Esophagus muscularis mucosa (tissue), 3 donors: Measurements from ENCODE around the gene KIF14.

Experiments used
- EP300 ChIP-seq: sonication (generic); formaldehyde crosslinking; IDR thresholded peaks from one replicate; pipeline ENCODE4 v1.6.1; 2017; ENCODE audit warnings: antibody characterized with exemption
- TF ChIP-seq, protein P1 (sequence below), 3 experiments: fragments of 200-600 bp in 2 of 3; fragments of 450-650 bp in 1 of 3; sonication (generic) in 2 of 3; IDR thresholded peaks; one replicate each; pipeline ENCODE4 v1.5.1; 2017 to 2019; ENCODE audit warnings: antibody characterized with exemption in 3 of 3, mild to moderate bottlenecking in 2 of 3, moderate library complexity in 1 of 3

- no peak for TF ChIP-seq EP300
- TF ChIP-seq, protein P1, sequence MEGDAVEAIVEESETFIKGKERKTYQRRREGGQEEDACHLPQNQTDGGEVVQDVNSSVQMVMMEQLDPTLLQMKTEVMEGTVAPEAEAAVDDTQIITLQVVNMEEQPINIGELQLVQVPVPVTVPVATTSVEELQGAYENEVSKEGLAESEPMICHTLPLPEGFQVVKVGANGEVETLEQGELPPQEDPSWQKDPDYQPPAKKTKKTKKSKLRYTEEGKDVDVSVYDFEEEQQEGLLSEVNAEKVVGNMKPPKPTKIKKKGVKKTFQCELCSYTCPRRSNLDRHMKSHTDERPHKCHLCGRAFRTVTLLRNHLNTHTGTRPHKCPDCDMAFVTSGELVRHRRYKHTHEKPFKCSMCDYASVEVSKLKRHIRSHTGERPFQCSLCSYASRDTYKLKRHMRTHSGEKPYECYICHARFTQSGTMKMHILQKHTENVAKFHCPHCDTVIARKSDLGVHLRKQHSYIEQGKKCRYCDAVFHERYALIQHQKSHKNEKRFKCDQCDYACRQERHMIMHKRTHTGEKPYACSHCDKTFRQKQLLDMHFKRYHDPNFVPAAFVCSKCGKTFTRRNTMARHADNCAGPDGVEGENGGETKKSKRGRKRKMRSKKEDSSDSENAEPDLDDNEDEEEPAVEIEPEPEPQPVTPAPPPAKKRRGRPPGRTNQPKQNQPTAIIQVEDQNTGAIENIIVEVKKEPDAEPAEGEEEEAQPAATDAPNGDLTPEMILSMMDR (IDR thresholded peaks at IDR 0.05), result no peak
Observed at GRCh38 chr1:200512191-200512590, 108.4 kb downstream of the KIF14 start.
